ENCODE results near the gene ZDHHC8.
"Not testable (repeated sequence)": the region's sequence is repeated elsewhere in the genome, so short reads cannot be mapped to it uniquely, and the experiment has no call there.

ZDHHC8 gene

GRCh38 chr22:20150381-20151275, 19.0 kb downstream of the ZDHHC8 start, which contains the start of gene CCDC188:
CCDC188 (minus strand) TSS chr22:20151055; CDS start chr22:20150986, 69 bp downstream.
- no peaks in the 10 kb centered on the region for H3K9me3 ChIP-seq (ENCODE audit: low read length)
- H3K27me3 ChIP-seq (ENCODE audit: insufficient read depth, low read length) = no peaks in the 10 kb centered on the region
- no peak within 1 kb of the TSS for H2AFZ ChIP-seq (ENCODE audit: low read depth, low read length)
- peaks cover 1% of the 10 kb centered on the region for H3K36me3 ChIP-seq (ENCODE audit: insufficient read depth, low read length)
- H3K4me1 ChIP-seq (ENCODE audit: insufficient read depth, low read length) = peaks cover 33% of the 10 kb centered on the region
- no peak within 1 kb of the TSS for H3K4me3 ChIP-seq (ENCODE audit: low read length)

GRCh38 chr22:20151276-20151588, 19.6 kb downstream of the ZDHHC8 start:
- H3K4me1 ChIP-seq (ENCODE audit: insufficient read depth, low read length) = peaks cover 36% of the 10 kb centered on the region

GRCh38 chr22:20152464-20152890, 20.9 kb downstream of the ZDHHC8 start:
- Histone ChIP-seq H3K4me3 (ENCODE audit: low read length) (no peak overlapping the region), H3K27me3 (ENCODE audit: insufficient read depth, low read length) (no peaks in the 10 kb centered on the region), H3K36me3 (ENCODE audit: insufficient read depth, low read length) (no peaks in the 10 kb centered on the region), H3K9me3 (ENCODE audit: low read length) (no peaks in the 10 kb centered on the region), H2AFZ (ENCODE audit: low read depth, low read length) (no peak overlapping the region), H3K4me1 (ENCODE audit: insufficient read depth, low read length) (peaks cover 36% of the 10 kb centered on the region)

More at GRCh38 chr22:20151276-20151588, 19.6 kb downstream of the ZDHHC8 start:
- Histone ChIP-seq H3K27me3 (ENCODE audit: insufficient read depth, low read length) (no peaks in the 10 kb centered on the region), H3K36me3 (ENCODE audit: insufficient read depth, low read length) (no peaks in the 10 kb centered on the region), H3K9me3 (ENCODE audit: low read length) (no peaks in the 10 kb centered on the region), H2AFZ (ENCODE audit: low read depth, low read length) (no peak overlapping the region), H3K4me3 (ENCODE audit: low read length) (no peak overlapping the region)

GRCh38 chr22:20153945-20154344, 22.3 kb downstream of the ZDHHC8 start:
- Histone ChIP-seq H3K4me3 (ENCODE audit: low read length) (no peak overlapping the region), H3K4me1 (ENCODE audit: insufficient read depth, low read length) (peaks cover 40% of the 10 kb centered on the region), H2AFZ (ENCODE audit: low read depth, low read length) (no peak overlapping the region), H3K36me3 (ENCODE audit: insufficient read depth, low read length) (no peaks in the 10 kb centered on the region), H3K9me3 (ENCODE audit: low read length) (no peaks in the 10 kb centered on the region), H3K27me3 (ENCODE audit: insufficient read depth, low read length) (no peaks in the 10 kb centered on the region)

- Histone ChIP-seq H3K36me3 (ENCODE audit: insufficient read depth, low read length) (no peaks in the 10 kb centered on the region), H2AFZ (ENCODE audit: low read depth, low read length) (peak overlapping the region; percentile 31), H3K4me1 (ENCODE audit: insufficient read depth, low read length) (peaks cover 43% of the 10 kb centered on the region), H3K9me3 (ENCODE audit: low read length) (no peaks in the 10 kb centered on the region), H3K4me3 (ENCODE audit: low read length) (no peak overlapping the region), H3K27me3 (ENCODE audit: insufficient read depth, low read length) (no peaks in the 10 kb centered on the region)
Measured at GRCh38 chr22:20154602-20155187, 23.1 kb downstream of the ZDHHC8 start.

- no peaks in the 10 kb centered on the region for H3K27me3 ChIP-seq (ENCODE audit: insufficient read depth, low read length)
- H3K4me3 ChIP-seq (ENCODE audit: low read length) = no peak overlapping the region
- no peaks in the 10 kb centered on the region for H3K36me3 ChIP-seq (ENCODE audit: insufficient read depth, low read length)
- peak overlapping the region; percentile 31 for H2AFZ ChIP-seq (ENCODE audit: low read depth, low read length)
- H3K4me1 ChIP-seq (ENCODE audit: insufficient read depth, low read length) = peaks cover 43% of the 10 kb centered on the region
- H3K9me3 ChIP-seq (ENCODE audit: low read length) = no peaks in the 10 kb centered on the region
Measured at GRCh38 chr22:20155330-20156041, 23.9 kb downstream of the ZDHHC8 start.

- H3K27me3 ChIP-seq (ENCODE audit: insufficient read depth, low read length) = no peaks in the 10 kb centered on the region
- peaks cover 42% of the 10 kb centered on the region for H3K4me1 ChIP-seq (ENCODE audit: insufficient read depth, low read length)
- no peak overlapping the region for H3K4me3 ChIP-seq (ENCODE audit: low read length)
- H2AFZ ChIP-seq (ENCODE audit: low read depth, low read length) = no peak overlapping the region
- H3K9me3 ChIP-seq (ENCODE audit: low read length) = no peaks in the 10 kb centered on the region
- H3K36me3 ChIP-seq (ENCODE audit: insufficient read depth, low read length) = no peaks in the 10 kb centered on the region
Measured at GRCh38 chr22:20156042-20156389, 24.4 kb downstream of the ZDHHC8 start.

GRCh38 chr22:20156611-20157429, 25.2 kb downstream of the ZDHHC8 start:
- no peak overlapping the region for H3K4me3 ChIP-seq (ENCODE audit: low read length)
- H3K4me1 ChIP-seq (ENCODE audit: insufficient read depth, low read length) = peaks cover 42% of the 10 kb centered on the region
- H3K36me3 ChIP-seq (ENCODE audit: insufficient read depth, low read length) = no peaks in the 10 kb centered on the region
- no peaks in the 10 kb centered on the region for H3K9me3 ChIP-seq (ENCODE audit: low read length)
- H2AFZ ChIP-seq (ENCODE audit: low read depth, low read length) = no peak overlapping the region
- no peaks in the 10 kb centered on the region for H3K27me3 ChIP-seq (ENCODE audit: insufficient read depth, low read length)

GRCh38 chr22:20157430-20158183, 26.0 kb downstream of the ZDHHC8 start:
- Histone ChIP-seq H3K27me3 (ENCODE audit: insufficient read depth, low read length) (no peaks in the 10 kb centered on the region), H3K4me1 (ENCODE audit: insufficient read depth, low read length) (peaks cover 42% of the 10 kb centered on the region), H2AFZ (ENCODE audit: low read depth, low read length) (no peak overlapping the region), H3K4me3 (ENCODE audit: low read length) (no peak overlapping the region), H3K36me3 (ENCODE audit: insufficient read depth, low read length) (no peaks in the 10 kb centered on the region), H3K9me3 (ENCODE audit: low read length) (no peaks in the 10 kb centered on the region)

- H2AFZ ChIP-seq (ENCODE audit: low read depth, low read length) = no peak overlapping the region
- H3K4me1 ChIP-seq (ENCODE audit: insufficient read depth, low read length) = peaks cover 42% of the 10 kb centered on the region
- no peaks in the 10 kb centered on the region for H3K27me3 ChIP-seq (ENCODE audit: insufficient read depth, low read length)
- H3K4me3 ChIP-seq (ENCODE audit: low read length) = no peak overlapping the region
- no peaks in the 10 kb centered on the region for H3K36me3 ChIP-seq (ENCODE audit: insufficient read depth, low read length)
- H3K9me3 ChIP-seq (ENCODE audit: low read length) = no peaks in the 10 kb centered on the region
Measured at GRCh38 chr22:20158391-20159036, 26.9 kb downstream of the ZDHHC8 start.

- Histone ChIP-seq H3K27me3 (ENCODE audit: insufficient read depth, low read length) (no peaks in the 10 kb centered on the region), H3K4me1 (ENCODE audit: insufficient read depth, low read length) (peaks cover 39% of the 10 kb centered on the region), H3K4me3 (ENCODE audit: low read length) (no peak overlapping the region), H2AFZ (ENCODE audit: low read depth, low read length) (no peak overlapping the region), H3K36me3 (ENCODE audit: insufficient read depth, low read length) (no peaks in the 10 kb centered on the region), H3K9me3 (ENCODE audit: low read length) (no peaks in the 10 kb centered on the region)
Measured at GRCh38 chr22:20159076-20159475, 27.5 kb downstream of the ZDHHC8 start.

GRCh38 chr22:20159531-20159930, 27.9 kb downstream of the ZDHHC8 start:
- not testable (repeated sequence) for H3K4me3 ChIP-seq (ENCODE audit: low read length); H2AFZ ChIP-seq (ENCODE audit: low read depth, low read length); H3K27me3 ChIP-seq (ENCODE audit: insufficient read depth, low read length); H3K36me3 ChIP-seq (ENCODE audit: insufficient read depth, low read length); H3K9me3 ChIP-seq (ENCODE audit: low read length)
- H3K4me1 ChIP-seq (ENCODE audit: insufficient read depth, low read length) = peaks cover 34% of the 10 kb centered on the region
